Skin epidermis (tissue), 12 donors: ENCODE data around the gene RASGRP3.

ENCODE experiments used
- H3K27ac ChIP-seq, 21 experiments: fragments of 200-600 bp; sonication (generic) in 11 of 21; one replicate each; pipeline ENCODE4 v1.5.0; 2020; ENCODE audit warnings: mild to moderate bottlenecking in 3 of 21, inconsistent platforms in 2 of 21, moderate library complexity in 2 of 21
- H3K4me3 ChIP-seq, 7 experiments: fragments of 200-600 bp; sonication (generic) in 2 of 7; one replicate each; pipeline ENCODE4 v1.5.0; 2020; ENCODE audit warnings: inconsistent platforms in 2 of 7, mild to moderate bottlenecking in 2 of 7, moderate library complexity in 1 of 7

Gene RASGRP3

GRCh38 chr2:33488178-33488690 is 11.8 kb downstream of the RASGRP3 start:
- peak overlapping the region in 1 of 21 experiments; percentile 30 for H3K27ac ChIP-seq

GRCh38 chr2:33488715-33489540 is 12.5 kb downstream of the RASGRP3 start:
- Histone ChIP-seq H3K4me3 (no peak overlapping the region), H3K27ac (peak overlapping the region in 2 of 21 experiments; percentile 6 to 30)

More at GRCh38 chr2:33488178-33488690, 11.8 kb downstream of the RASGRP3 start:
- no peak overlapping the region for H3K4me3 ChIP-seq

- Histone ChIP-seq H3K4me3 (no peak overlapping the region), H3K27ac (no peak overlapping the region)
Observed at GRCh38 chr2:33489835-33490431, 13.5 kb downstream of the RASGRP3 start.

- Histone ChIP-seq H3K4me3 (no peak overlapping the region), H3K27ac (no peak overlapping the region)
Observed at GRCh38 chr2:33491441-33492084, 15.1 kb downstream of the RASGRP3 start.

- Histone ChIP-seq H3K4me3 (no peak overlapping the region), H3K27ac (no peak overlapping the region)
Observed at GRCh38 chr2:33492399-33493134, 16.1 kb downstream of the RASGRP3 start.

GRCh38 chr2:33494155-33494779 is 17.8 kb downstream of the RASGRP3 start:
- H3K4me3 ChIP-seq, result no peak overlapping the region
- H3K27ac ChIP-seq, result peak overlapping the region in 2 of 21 experiments; percentile 31 to 54

GRCh38 chr2:33494877-33495641 is 18.6 kb downstream of the RASGRP3 start:
- H3K4me3 ChIP-seq, result no peak overlapping the region
- no peak overlapping the region for H3K27ac ChIP-seq

GRCh38 chr2:33495683-33496082 is 19.2 kb downstream of the RASGRP3 start:
- Histone ChIP-seq H3K4me3 (no peak overlapping the region), H3K27ac (no peak overlapping the region)

GRCh38 chr2:33496150-33496549 is 19.7 kb downstream of the RASGRP3 start:
- Histone ChIP-seq H3K4me3 (no peak overlapping the region), H3K27ac (no peak overlapping the region)

GRCh38 chr2:33496726-33497125 is 20.3 kb downstream of the RASGRP3 start:
- H3K4me3 ChIP-seq, result no peak overlapping the region
- H3K27ac ChIP-seq, result peak overlapping the region in 2 of 21 experiments; percentile 2 to 70

- Histone ChIP-seq H3K27ac (peak overlapping the region in 1 of 21 experiments; percentile 70), H3K4me3 (no peak overlapping the region)
Observed at GRCh38 chr2:33497221-33497650, 20.8 kb downstream of the RASGRP3 start.

- Histone ChIP-seq H3K4me3 (no peak overlapping the region), H3K27ac (peak overlapping the region in 2 of 21 experiments; percentile 21 to 70)
Observed at GRCh38 chr2:33498291-33498956, 22.0 kb downstream of the RASGRP3 start.

GRCh38 chr2:33500177-33500576 is 23.7 kb downstream of the RASGRP3 start:
- H3K27ac ChIP-seq, result no peak overlapping the region
- H3K4me3 ChIP-seq, result no peak overlapping the region

GRCh38 chr2:33502025-33502424 is 25.6 kb downstream of the RASGRP3 start:
- Histone ChIP-seq H3K4me3 (no peak overlapping the region), H3K27ac (no peak overlapping the region)

GRCh38 chr2:33503002-33503401 is 26.6 kb downstream of the RASGRP3 start:
- H3K4me3 ChIP-seq, result no peak overlapping the region
- no peak overlapping the region for H3K27ac ChIP-seq

GRCh38 chr2:33505966-33506365 is 29.5 kb downstream of the RASGRP3 start:
- Histone ChIP-seq H3K4me3 (no peak overlapping the region), H3K27ac (no peak overlapping the region)

- Histone ChIP-seq H3K4me3 (no peak overlapping the region), H3K27ac (no peak overlapping the region)
Observed at GRCh38 chr2:33509908-33510585, 33.6 kb downstream of the RASGRP3 start.

GRCh38 chr2:33510586-33510968 is 34.1 kb downstream of the RASGRP3 start:
- Histone ChIP-seq H3K27ac (no peak overlapping the region), H3K4me3 (no peak overlapping the region)
